Activated T-cell treated with anti-CD3 and anti-CD28 coated beads for 4 hours (primary cell): ENCODE results near the gene PRR23A.
"Not testable (repeated sequence)": the region's sequence is repeated elsewhere in the genome, so short reads cannot be mapped to it uniquely, and the experiment has no call there.

Experiments used
- DNase-seq: peaks from one replicate; pipeline ENCODE4 v3.0.0-alpha.2; 2020

Gene PRR23A

GRCh38 chr3:139006051-139006716 is at the start of gene PRR23A:
TSS of gene PRR23A (minus strand) at chr3:139006268. CDS start at chr3:139006268, 0 bp downstream.
- DNase-seq = no peak

- DNase-seq = no peak
Observed at GRCh38 chr3:139052802-139053600, 46.9 kb upstream of the PRR23A start.

GRCh38 chr3:139044366-139045210 is 38.5 kb upstream of the PRR23A start, which contains the start of gene PRR23C:
TSS of gene PRR23C (minus strand) at chr3:139044892. CDS start at chr3:139044620, 272 bp downstream.
- no peak for DNase-seq

GRCh38 chr3:139043554-139044365 is 37.7 kb upstream of the PRR23A start:
- no peak for DNase-seq

- no peak for DNase-seq
Observed at GRCh38 chr3:139037478-139037877, 31.4 kb upstream of the PRR23A start.

GRCh38 chr3:139032326-139033002 is 26.4 kb upstream of the PRR23A start:
- no peak for DNase-seq

- not testable (repeated sequence) for DNase-seq
Observed at GRCh38 chr3:139030576-139030975, 24.5 kb upstream of the PRR23A start.

GRCh38 chr3:139024968-139025367 is 18.9 kb upstream of the PRR23A start:
- no peak for DNase-seq

- DNase-seq = no peak
Observed at GRCh38 chr3:139020868-139021234, 14.8 kb upstream of the PRR23A start, which contains the start of gene PRR23B. TSS of gene PRR23B (minus strand) at chr3:139020926. CDS start at chr3:139020661, 265 bp downstream.

- DNase-seq = no peak
Observed at GRCh38 chr3:139020036-139020867, 14.2 kb upstream of the PRR23A start.

- no peak for DNase-seq
Observed at GRCh38 chr3:139016430-139017048, 10.5 kb upstream of the PRR23A start.

- DNase-seq = no peak
Observed at GRCh38 chr3:139005356-139005993, 593 bp downstream of the PRR23A start.

GRCh38 chr3:138995706-138996105 is 10.4 kb downstream of the PRR23A start:
- no peak for DNase-seq

GRCh38 chr3:138987181-138987580 is 18.9 kb downstream of the PRR23A start:
- no peak for DNase-seq

- DNase-seq = no peak
Observed at GRCh38 chr3:138985932-138986331, 20.1 kb downstream of the PRR23A start.

GRCh38 chr3:138984816-138985215 is 21.3 kb downstream of the PRR23A start:
- no peak for DNase-seq

GRCh38 chr3:138976047-138976446 is 30.0 kb downstream of the PRR23A start:
- DNase-seq = no peak

- DNase-seq = no peak
Observed at GRCh38 chr3:138975351-138975750, 30.7 kb downstream of the PRR23A start.

GRCh38 chr3:138974462-138974861 is 31.6 kb downstream of the PRR23A start:
- no peak for DNase-seq

GRCh38 chr3:138972941-138973340 is 33.1 kb downstream of the PRR23A start:
- DNase-seq = no peak
